SJCRH30 (cell line): ENCODE results near the gene RFLNA. TPM values are rescaled to one million over a fixed set of nuclear protein-coding genes. Genes with fewer than 3 reads are reported as not detected.

Experiments used
- DNase-seq, 2 experiments: peaks; one replicate each; pipeline ENCODE4 v3.0.0-alpha.2; 2015 to 2020
- H3K27ac ChIP-seq: fragments of 250-450 bp; sonication (Bioruptor Pico); 2 replicates; pipeline ENCODE4 v1.5.1; 2020; ENCODE audit warnings: mild to moderate bottlenecking, moderate library complexity
- H3K27me3 ChIP-seq: fragments of 250-450 bp; sonication (Bioruptor Pico); 2 replicates; pipeline ENCODE4 v1.5.1; 2020; ENCODE audit warnings: mild to moderate bottlenecking, moderate library complexity
- H3K36me3 ChIP-seq: fragments of 250-450 bp; sonication (Bioruptor Pico); 2 replicates; pipeline ENCODE4 v1.5.1; 2020; ENCODE audit warnings: mild to moderate bottlenecking, moderate library complexity
- H3K4me1 ChIP-seq: fragments of 250-450 bp; sonication (Bioruptor Pico); 2 replicates; pipeline ENCODE4 v1.5.1; 2020; ENCODE audit warnings: mild to moderate bottlenecking, moderate library complexity
- H3K4me3 ChIP-seq: fragments of 250-450 bp; sonication (Bioruptor Pico); 2 replicates; pipeline ENCODE4 v1.5.1; 2020; ENCODE audit warnings: mild to moderate bottlenecking, moderate library complexity
- H3K9me3 ChIP-seq: fragments of 250-450 bp; sonication (Bioruptor Pico); replicated peaks from 2 replicates; pipeline ENCODE4 v1.5.1; 2020; ENCODE audit warnings: mild to moderate bottlenecking, moderate library complexity
- total RNA-seq: library from RNA; depleted of rRNA; stranded (reverse); fragments of >200 nt; shearing (Covaris generic); gene quantifications from 2 replicates; pipeline ENCODE4 v1.2.3, GENCODE V29; 2014

Gene RFLNA
- total RNA-seq, 1 experiment from 2014 or later, result 56.4 TPM

- peaks cover 82% of the 10 kb centered on the region for H3K36me3 ChIP-seq
- H3K27me3 ChIP-seq, result no peaks in the 10 kb centered on the region
- no peaks in the 10 kb centered on the region for H3K9me3 ChIP-seq
- H3K4me3 ChIP-seq, result no peak overlapping the region
- H3K4me1 ChIP-seq, result peaks cover 5% of the 10 kb centered on the region
- no peak overlapping the region for H3K27ac ChIP-seq
- DNase-seq, result no peak
Observed at GRCh38 chr12:124356221-124356620, 61.3 kb downstream of the RFLNA start.

GRCh38 chr12:124357616-124358015 lies 62.7 kb downstream of the RFLNA start:
- H3K9me3 ChIP-seq, result no peaks in the 10 kb centered on the region
- H3K4me1 ChIP-seq, result peaks cover 5% of the 10 kb centered on the region
- no peak for DNase-seq
- H3K27ac ChIP-seq, result no peak overlapping the region
- no peak overlapping the region for H3K4me3 ChIP-seq
- H3K36me3 ChIP-seq, result peaks cover 78% of the 10 kb centered on the region
- no peaks in the 10 kb centered on the region for H3K27me3 ChIP-seq

GRCh38 chr12:124358572-124358971 lies 63.7 kb downstream of the RFLNA start:
- no peak overlapping the region for H3K4me3 ChIP-seq
- H3K27ac ChIP-seq, result no peak overlapping the region
- no peaks in the 10 kb centered on the region for H3K9me3 ChIP-seq
- peaks cover 5% of the 10 kb centered on the region for H3K4me1 ChIP-seq
- H3K36me3 ChIP-seq, result peaks cover 76% of the 10 kb centered on the region
- H3K27me3 ChIP-seq, result no peaks in the 10 kb centered on the region
- DNase-seq, result no peak

- H3K4me3 ChIP-seq, result no peak overlapping the region
- H3K4me1 ChIP-seq, result peaks cover 5% of the 10 kb centered on the region
- H3K27ac ChIP-seq, result no peak overlapping the region
- peaks cover 63% of the 10 kb centered on the region for H3K36me3 ChIP-seq
- H3K27me3 ChIP-seq, result no peaks in the 10 kb centered on the region
- no peaks in the 10 kb centered on the region for H3K9me3 ChIP-seq
- peak; percentile 56 to 58 for DNase-seq
Observed at GRCh38 chr12:124359671-124360581, 65.0 kb downstream of the RFLNA start.

GRCh38 chr12:124361074-124361970 lies 66.4 kb downstream of the RFLNA start:
- DNase-seq, result no peak
- H3K9me3 ChIP-seq, result no peaks in the 10 kb centered on the region
- H3K4me3 ChIP-seq, result no peak overlapping the region
- H3K27me3 ChIP-seq, result no peaks in the 10 kb centered on the region
- peaks cover 5% of the 10 kb centered on the region for H3K4me1 ChIP-seq
- H3K36me3 ChIP-seq, result peaks cover 59% of the 10 kb centered on the region
- H3K27ac ChIP-seq, result no peak overlapping the region

GRCh38 chr12:124361996-124362395 lies 67.1 kb downstream of the RFLNA start:
- Histone ChIP-seq H3K36me3 (peaks cover 59% of the 10 kb centered on the region), H3K9me3 (no peaks in the 10 kb centered on the region), H3K4me1 (peaks cover 5% of the 10 kb centered on the region), H3K4me3 (no peak overlapping the region), H3K27me3 (no peaks in the 10 kb centered on the region), H3K27ac (no peak overlapping the region)
- peak in 1 of 2 experiments; percentile 29 for DNase-seq

GRCh38 chr12:124363353-124363965 lies 68.6 kb downstream of the RFLNA start:
- H3K4me3 ChIP-seq, result no peak overlapping the region
- H3K27ac ChIP-seq, result no peak overlapping the region
- H3K9me3 ChIP-seq, result no peaks in the 10 kb centered on the region
- peaks cover 8% of the 10 kb centered on the region for H3K4me1 ChIP-seq
- no peaks in the 10 kb centered on the region for H3K27me3 ChIP-seq
- DNase-seq, result no peak
- H3K36me3 ChIP-seq, result peaks cover 65% of the 10 kb centered on the region

- H3K9me3 ChIP-seq, result no peaks in the 10 kb centered on the region
- H3K4me1 ChIP-seq, result peaks cover 8% of the 10 kb centered on the region
- no peak overlapping the region for H3K27ac ChIP-seq
- no peaks in the 10 kb centered on the region for H3K27me3 ChIP-seq
- no peak for DNase-seq
- H3K36me3 ChIP-seq, result peaks cover 61% of the 10 kb centered on the region
- no peak overlapping the region for H3K4me3 ChIP-seq
Observed at GRCh38 chr12:124364543-124364942, 69.7 kb downstream of the RFLNA start.
